ENCODE data around the gene PPP3CA. TPM values are rescaled to one million over a fixed set of nuclear protein-coding genes. Genes with fewer than 3 reads are reported as not detected.
"Not testable (repeated sequence)": the region's sequence is repeated elsewhere in the genome, so short reads cannot be mapped to it uniquely, and the experiment has no call there.

PPP3CA gene
- total RNA-seq, 1 experiment from 2014 or later = 33.8 TPM

GRCh38 chr4:101135371-101136010 lies 211.8 kb downstream of the PPP3CA start:
- no peak for DNase-seq
- no peak overlapping the region for H3K4me3 ChIP-seq (ENCODE audit: low read depth, low read length)
- Mint-ChIP-seq H3K27me3 (ENCODE audit: insufficient read depth, unreplicated experiment) (no peaks in the 10 kb centered on the region), H3K27ac (ENCODE audit: unreplicated experiment) (no peak overlapping the region), H3K36me3 (ENCODE audit: insufficient read depth, unreplicated experiment) (no peaks in the 10 kb centered on the region), H3K4me3 (ENCODE audit: unreplicated experiment) (no peak overlapping the region), H3K4me1 (ENCODE audit: low read depth, unreplicated experiment) (no peaks in the 10 kb centered on the region), H3K9me3 (ENCODE audit: unreplicated experiment) (no peaks in the 10 kb centered on the region)
- no peaks in the 10 kb centered on the region for H3K36me3 ChIP-seq (ENCODE audit: control insufficient read depth, insufficient read depth, low read length)
- ChIA-PET CTCF (no interaction called here), POLR2A (no interaction called here)
- no peaks in the 10 kb centered on the region for H3K27me3 ChIP-seq (replicated peaks; ENCODE audit: control insufficient read depth, insufficient read depth, low read length)
- H3K4me1 ChIP-seq = no peaks in the 10 kb centered on the region
- no TSS peak for BruUV-seq (replicated peaks)
- TF ChIP-seq CTCF (IDR thresholded peaks at IDR 0.05; ENCODE audit: insufficient read depth in 1 of 2, low read depth in 1 of 2, low read length in 1 of 2, severe bottlenecking in 1 of 2, unreplicated experiment in 1 of 2) = no peak
- H3K9me3 ChIP-seq = no peaks in the 10 kb centered on the region
- intact Hi-C loops (cut with micrococcal nuclease; ENCODE audit: unreplicated experiment) = no loop called here

DNA sequence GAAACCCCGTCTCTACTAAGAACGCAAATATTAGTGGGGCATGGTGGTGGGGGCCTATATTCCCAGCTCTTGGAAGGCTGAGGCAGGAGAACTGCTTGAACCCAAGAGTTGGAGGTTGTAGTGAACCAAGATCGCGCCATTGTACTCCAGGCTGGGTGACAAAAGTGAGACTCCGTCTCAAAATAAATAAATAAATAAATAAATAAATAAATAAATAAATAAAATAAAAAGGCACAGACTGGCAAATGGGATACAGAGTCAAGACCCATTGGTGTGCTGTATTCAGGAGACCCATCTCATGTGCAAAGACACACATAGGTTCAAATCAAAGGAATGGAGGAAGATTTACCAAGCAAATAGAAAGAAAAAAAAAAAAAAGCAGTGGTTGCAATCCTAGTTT lies 216.3 kb downstream of the PPP3CA start:
- H3K36me3 Mint-ChIP-seq (ENCODE audit: insufficient read depth, unreplicated experiment); H3K4me3 Mint-ChIP-seq (ENCODE audit: unreplicated experiment); H3K36me3 ChIP-seq (ENCODE audit: control insufficient read depth, insufficient read depth, low read length); H3K9me3 Mint-ChIP-seq (ENCODE audit: unreplicated experiment); CTCF ChIA-PET; H3K27me3 ChIP-seq (replicated peaks; ENCODE audit: control insufficient read depth, insufficient read depth, low read length); H3K27me3 Mint-ChIP-seq (ENCODE audit: insufficient read depth, unreplicated experiment); BruUV-seq (replicated peaks); H3K27ac Mint-ChIP-seq (ENCODE audit: unreplicated experiment); DNase-seq; intact Hi-C loops (cut with micrococcal nuclease; ENCODE audit: unreplicated experiment); H3K9me3 ChIP-seq; POLR2A ChIA-PET; H3K4me1 ChIP-seq; H3K4me1 Mint-ChIP-seq (ENCODE audit: low read depth, unreplicated experiment); H3K4me3 ChIP-seq (ENCODE audit: low read depth, low read length): not testable (repeated sequence)

DNA sequence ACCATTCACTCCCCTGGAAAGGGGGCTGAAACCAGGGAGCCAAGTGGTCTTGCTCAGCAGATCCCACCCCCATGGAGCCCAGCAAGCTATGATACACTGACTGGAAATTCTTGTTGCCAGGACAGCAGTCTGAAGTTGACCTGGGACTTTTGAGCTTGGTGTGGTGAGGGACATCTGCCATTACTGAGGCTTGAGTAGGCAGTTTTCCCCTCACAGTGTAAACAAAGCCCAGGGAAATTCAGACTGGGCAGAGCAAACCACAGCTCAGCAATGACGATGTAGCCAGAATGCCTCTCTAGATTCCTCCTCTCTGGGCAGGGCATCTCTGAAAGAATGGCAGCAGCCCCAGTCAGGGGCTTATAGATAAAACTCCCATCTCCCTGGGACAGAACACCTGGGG lies 218.4 kb downstream of the PPP3CA start:
- H3K27me3 ChIP-seq (replicated peaks; ENCODE audit: control insufficient read depth, insufficient read depth, low read length); H3K9me3 ChIP-seq; H3K4me1 ChIP-seq; H3K4me1 Mint-ChIP-seq (ENCODE audit: low read depth, unreplicated experiment); H3K4me3 Mint-ChIP-seq (ENCODE audit: unreplicated experiment); intact Hi-C loops (cut with micrococcal nuclease; ENCODE audit: unreplicated experiment); H3K36me3 Mint-ChIP-seq (ENCODE audit: insufficient read depth, unreplicated experiment); H3K27me3 Mint-ChIP-seq (ENCODE audit: insufficient read depth, unreplicated experiment); H3K36me3 ChIP-seq (ENCODE audit: control insufficient read depth, insufficient read depth, low read length); CTCF ChIA-PET; H3K9me3 Mint-ChIP-seq (ENCODE audit: unreplicated experiment); DNase-seq; BruUV-seq (replicated peaks); H3K4me3 ChIP-seq (ENCODE audit: low read depth, low read length); H3K27ac Mint-ChIP-seq (ENCODE audit: unreplicated experiment); POLR2A ChIA-PET: not testable (repeated sequence)

- DNase-seq = no peak
- Mint-ChIP-seq H3K4me1 (ENCODE audit: low read depth, unreplicated experiment) (no peaks in the 10 kb centered on the region), H3K4me3 (ENCODE audit: unreplicated experiment) (no peak overlapping the region), H3K27me3 (ENCODE audit: insufficient read depth, unreplicated experiment) (no peaks in the 10 kb centered on the region), H3K36me3 (ENCODE audit: insufficient read depth, unreplicated experiment) (no peaks in the 10 kb centered on the region), H3K9me3 (ENCODE audit: unreplicated experiment) (peaks cover 10% of the 10 kb centered on the region), H3K27ac (ENCODE audit: unreplicated experiment) (no peak overlapping the region)
- POLR2A ChIA-PET = no interaction called here
- no peak for TF ChIP-seq CTCF (IDR thresholded peaks at IDR 0.05; ENCODE audit: insufficient read depth in 1 of 2, low read depth in 1 of 2, low read length in 1 of 2, severe bottlenecking in 1 of 2, unreplicated experiment in 1 of 2)
- Histone ChIP-seq H3K36me3 (ENCODE audit: control insufficient read depth, insufficient read depth, low read length) (no peaks in the 10 kb centered on the region), H3K4me3 (ENCODE audit: low read depth, low read length) (no peak overlapping the region), H3K9me3 (no peaks in the 10 kb centered on the region), H3K27me3 (replicated peaks; ENCODE audit: control insufficient read depth, insufficient read depth, low read length) (no peaks in the 10 kb centered on the region), H3K4me1 (no peaks in the 10 kb centered on the region)
- no TSS peak for BruUV-seq (replicated peaks)
- CTCF ChIA-PET = no interaction called here
- intact Hi-C loops (cut with micrococcal nuclease; ENCODE audit: unreplicated experiment) = no loop called here
These were observed 218.9 kb downstream of the PPP3CA start for GRCh38 chr4:101128473-101128872.
